Activated CD4-positive, alpha-beta T cell treated with anti-CD3 and anti-CD28 coated beads for 48 hours (primary cell): ENCODE results near the gene ABCG1.

Experiments
- DNase-seq: peaks from one replicate; pipeline ENCODE4 v3.0.0-alpha.2; 2020

ABCG1 gene

DNA sequence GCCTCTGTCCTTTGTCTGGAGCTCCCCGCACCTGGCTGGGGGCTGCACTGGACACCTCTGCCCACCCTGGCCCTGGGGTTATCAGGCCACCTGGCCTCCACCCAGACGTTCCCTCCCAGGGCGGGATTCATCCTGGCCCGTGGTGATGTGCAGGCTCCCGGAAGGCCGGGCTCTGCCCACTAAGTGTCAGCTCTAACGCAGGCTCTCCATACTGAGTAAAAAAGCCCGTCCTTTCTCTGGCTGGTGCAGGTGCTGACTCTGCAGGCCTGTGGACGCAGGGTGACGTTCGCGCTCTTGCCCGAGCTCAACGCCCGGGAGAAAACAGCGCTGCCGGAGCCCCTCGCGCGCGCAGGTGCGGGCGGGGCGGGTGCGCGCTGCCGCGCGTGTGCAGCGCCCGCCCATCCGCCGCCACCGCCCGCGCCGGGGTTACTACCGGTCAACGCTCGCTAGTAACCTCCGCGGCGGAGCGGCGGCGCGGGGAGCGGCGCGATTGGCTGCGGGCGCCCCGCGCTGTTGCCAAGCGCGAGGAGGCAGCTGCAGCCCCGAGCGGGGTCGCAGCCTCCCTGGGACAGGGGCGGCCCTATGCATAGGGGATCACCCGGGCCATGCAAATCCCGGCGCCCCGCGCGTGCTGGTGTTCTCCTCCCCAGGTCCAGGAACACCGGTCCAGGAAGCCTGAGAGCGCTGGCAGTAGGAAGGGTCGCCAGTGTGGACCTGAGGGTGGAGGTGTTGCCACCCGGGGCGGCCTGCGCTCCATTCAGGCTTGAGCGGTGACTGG is 15.7 kb downstream of the ABCG1 start:
- DNase-seq = peak; percentile 90

DNA sequence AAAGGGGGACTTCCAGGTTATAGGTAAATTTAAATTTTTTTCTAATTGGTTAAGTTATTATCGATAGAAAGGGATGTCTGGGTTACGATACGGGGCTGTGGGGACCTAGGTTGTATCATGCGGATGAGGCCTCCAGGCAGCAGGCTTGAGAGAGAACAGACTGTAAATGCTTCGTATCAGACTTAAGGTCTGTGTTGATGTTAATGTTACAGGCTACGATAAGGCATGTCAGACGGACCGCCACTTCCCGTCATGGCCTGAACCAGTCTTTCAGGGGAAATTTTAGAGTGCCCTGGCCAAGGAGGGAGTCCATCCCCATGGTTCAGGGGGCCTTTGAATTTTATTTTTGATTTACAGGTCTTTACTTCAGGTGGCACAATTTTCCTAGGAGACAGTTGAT is 16.7 kb downstream of the ABCG1 start:
- DNase-seq = no peak

GRCh38 chr21:42236014-42236413 is 17.1 kb downstream of the ABCG1 start:
- no peak for DNase-seq

- peak; percentile 21 for DNase-seq
Observed at GRCh38 chr21:42236693-42237092, 17.8 kb downstream of the ABCG1 start.

DNA sequence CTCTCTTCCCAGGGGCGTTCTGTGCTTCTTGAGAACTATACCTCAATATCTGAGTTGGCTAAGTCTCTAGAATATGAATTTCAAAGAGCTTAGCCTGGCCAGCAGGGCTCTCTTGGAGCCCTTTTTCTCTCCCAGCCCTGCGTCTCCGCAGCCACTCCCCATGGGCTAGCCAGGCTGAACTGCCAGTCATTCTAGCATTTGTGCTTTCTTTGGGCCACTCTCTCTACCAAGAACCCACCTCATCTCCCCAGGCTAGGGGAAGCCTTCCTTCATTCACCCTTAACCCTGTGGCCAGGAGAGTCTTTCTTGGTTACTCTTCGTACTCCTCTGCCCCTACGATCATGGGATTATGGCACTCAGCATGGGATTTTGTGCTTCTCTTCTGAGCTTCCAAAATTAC is 18.2 kb downstream of the ABCG1 start:
- DNase-seq = no peak

GRCh38 chr21:42237577-42237976 is 18.6 kb downstream of the ABCG1 start:
- peak; percentile 58 for DNase-seq

DNA sequence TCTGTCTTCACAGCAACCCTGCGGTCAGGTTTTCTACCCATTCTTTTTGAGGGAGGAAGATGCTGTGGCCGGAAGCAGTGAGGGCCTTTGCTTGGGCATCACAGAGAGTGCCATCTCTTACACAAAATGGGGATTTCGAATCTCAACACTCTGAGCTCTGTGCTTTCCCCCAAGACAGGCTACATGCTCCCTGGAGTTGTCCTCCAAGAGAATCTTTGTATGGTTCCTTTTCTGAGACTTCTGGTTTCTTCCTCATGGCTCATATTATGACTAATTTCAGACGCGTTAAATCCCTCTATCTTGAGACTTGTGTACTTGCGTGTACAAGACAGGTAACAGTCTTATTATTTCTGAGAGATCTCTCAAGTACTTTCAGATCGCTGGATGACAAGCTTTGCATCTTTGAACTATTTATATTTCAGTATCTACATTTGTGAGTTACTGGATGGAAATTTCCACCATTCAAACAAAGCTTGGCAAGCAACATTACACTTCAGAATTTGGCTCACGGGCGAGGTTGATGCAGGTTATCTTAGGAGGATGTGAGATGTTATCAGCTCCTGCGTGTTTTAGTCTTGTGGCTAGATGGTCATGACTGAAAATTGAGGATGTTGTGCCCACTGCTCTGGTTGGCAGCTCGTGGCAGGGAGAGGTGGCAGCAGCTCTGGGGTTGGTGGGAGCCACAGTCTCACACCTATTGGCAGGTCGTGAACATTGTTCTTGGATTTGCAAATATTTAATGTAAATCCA is 19.4 kb downstream of the ABCG1 start:
- DNase-seq = peak; percentile 56

DNA sequence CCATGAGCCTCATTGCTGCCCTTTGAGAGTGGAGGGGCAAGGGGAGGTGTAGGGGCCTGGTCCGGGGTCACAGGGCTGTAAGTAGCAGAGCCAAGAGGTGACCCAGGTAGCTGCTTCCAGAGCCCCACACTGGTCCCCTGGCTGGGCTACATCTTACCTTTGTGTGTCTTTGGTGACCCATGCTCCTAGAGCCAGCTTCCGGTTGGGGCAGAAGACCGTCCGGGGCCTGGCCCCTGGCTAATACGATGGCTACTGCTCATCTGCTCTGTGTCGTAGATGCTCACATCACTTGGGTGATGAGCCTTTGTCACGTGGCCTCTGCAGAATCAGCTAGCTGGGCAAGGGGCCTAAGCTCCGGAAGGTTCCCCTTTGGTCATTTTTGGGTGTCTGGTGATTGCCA is 20.6 kb downstream of the ABCG1 start:
- no peak for DNase-seq

GRCh38 chr21:42239973-42240372 is 21.0 kb downstream of the ABCG1 start:
- DNase-seq = peak; percentile 26

GRCh38 chr21:42242611-42243010 is 23.7 kb downstream of the ABCG1 start:
- DNase-seq = no peak

DNA sequence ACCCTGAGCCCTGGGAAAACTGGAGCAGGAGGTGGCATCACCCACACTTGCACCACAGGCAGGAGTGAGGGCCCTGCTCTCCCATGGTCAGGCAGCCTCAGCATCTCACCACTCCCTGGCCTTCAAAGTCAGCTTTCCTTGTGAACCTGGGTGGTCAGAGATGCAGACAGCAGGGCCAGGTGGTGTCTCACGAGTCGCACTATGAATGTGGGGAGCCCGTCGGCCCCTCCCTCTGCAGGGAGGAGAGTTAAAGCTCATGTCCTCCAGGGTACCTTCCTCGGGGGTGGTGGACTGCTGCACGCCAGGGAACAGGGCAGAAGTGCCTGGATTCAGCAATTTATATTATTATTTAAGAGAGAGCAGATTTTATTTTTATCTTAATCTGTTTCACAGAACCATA is 24.1 kb downstream of the ABCG1 start:
- DNase-seq = no peak

DNA sequence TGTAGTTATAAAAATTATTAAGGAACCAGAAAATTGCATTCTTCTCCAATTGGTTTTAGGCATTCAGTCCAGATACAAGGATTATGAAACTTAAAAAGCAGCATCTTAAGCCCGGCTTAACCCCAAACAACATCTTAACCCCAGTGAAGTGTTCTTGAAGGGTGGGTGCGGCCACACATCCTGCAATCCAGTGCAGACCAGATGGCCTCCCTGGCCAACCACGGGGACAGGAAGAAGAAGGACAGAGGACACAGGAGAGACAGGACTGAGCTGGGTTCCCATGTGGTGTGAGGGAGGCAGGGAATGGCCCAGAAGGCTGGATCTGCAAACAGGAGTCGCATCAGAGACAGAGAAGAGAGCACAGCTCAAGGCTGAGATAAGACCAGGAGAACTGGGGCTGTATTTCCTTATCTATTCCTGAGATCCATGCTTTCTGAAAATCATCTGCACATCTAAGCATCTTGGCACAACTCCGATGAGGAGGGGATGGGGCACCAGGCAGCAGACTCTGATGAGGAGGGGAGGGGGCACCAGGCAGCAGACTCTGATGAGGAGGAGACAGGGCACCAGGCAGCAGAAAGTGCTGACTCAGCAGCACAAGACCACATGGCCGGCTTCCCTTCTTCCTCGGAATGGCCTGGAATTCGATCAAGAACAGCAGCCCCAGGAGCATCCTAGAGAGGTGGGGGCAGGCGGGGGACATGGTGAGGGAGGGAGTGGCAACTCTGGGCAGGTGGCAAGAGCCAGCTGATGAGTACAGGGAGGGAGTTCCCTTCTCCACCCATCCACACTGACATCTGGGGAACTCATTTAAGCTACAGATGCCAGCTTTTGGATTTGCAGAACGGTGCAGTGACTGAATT is 26.6 kb downstream of the ABCG1 start:
- no peak for DNase-seq

DNA sequence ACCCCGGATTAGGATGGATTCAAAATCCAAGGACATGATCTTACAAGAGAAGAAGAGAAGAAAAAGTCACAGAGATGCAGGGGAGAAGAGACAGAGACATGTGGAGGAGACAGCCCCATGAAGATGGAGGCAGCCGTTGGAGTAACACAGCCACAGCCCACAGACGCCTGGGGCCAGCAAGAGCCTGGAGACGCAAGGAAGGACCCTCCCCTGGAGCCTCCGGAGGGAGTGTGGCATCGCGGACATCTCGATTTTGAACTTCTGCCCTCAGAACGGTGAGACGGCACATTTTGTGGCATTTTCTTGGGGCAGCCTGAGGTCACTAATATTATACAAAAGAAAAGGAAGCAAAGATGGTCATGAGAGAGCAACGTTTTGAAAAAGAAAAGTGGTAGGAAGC is 28.8 kb downstream of the ABCG1 start:
- no peak for DNase-seq

DNA sequence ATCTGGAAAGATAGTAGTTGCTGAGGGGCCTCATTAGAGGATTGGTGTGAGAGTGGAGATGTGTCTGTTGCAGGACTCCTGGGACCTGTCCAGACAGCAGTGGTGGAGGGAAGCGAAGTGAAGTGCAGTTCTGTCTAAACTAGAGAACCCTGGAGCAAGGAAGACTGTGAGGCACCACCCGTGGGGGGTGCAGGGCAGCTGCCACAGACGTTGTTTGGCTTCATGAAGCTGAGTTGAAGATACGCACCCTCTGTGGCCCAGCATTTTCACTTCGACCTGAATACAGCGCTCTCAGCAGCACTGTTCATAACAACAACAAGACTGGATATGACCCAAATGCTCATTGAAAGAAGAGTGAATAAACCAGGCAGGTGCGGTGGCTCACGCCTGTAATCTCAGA is 29.3 kb downstream of the ABCG1 start:
- DNase-seq = no peak

DNA sequence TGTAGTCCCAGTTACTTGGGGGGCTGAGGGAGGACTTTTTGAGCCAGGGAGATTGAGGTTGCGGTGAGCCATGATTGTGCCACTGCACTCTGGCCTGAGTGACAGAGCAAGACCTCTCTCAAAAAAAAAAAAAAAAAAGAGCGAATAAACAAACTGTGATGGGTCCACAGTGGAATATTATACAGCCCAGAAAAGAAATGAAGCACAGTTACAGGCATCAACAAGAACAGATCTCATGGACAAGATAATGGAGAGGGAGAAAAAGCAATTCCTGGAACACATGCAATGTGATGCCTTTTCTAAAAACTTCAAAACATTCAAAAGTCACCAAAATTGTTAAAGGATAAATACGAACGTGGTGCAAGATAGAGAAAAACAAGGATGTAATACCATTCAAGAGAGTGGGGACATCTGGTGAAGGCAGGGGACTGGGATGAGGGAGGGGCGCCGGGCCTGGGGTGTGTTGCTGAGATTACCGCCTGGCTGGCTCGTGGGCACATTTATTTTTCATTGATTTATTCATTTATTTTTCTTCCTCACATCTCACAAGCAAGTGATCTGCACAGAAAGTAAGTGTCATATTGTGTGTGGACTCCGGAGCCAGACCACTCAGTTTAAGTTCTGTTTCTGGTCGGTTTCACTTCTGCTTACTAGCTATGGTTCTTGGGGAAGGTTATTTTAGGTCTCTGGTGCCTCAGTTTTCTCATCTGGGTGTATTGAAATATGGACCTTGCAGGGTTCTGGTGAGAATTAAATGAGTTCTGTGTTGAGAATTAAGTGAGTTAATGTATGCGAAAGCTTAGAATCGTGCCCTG is 30.1 kb downstream of the ABCG1 start:
- DNase-seq = no peak

DNA sequence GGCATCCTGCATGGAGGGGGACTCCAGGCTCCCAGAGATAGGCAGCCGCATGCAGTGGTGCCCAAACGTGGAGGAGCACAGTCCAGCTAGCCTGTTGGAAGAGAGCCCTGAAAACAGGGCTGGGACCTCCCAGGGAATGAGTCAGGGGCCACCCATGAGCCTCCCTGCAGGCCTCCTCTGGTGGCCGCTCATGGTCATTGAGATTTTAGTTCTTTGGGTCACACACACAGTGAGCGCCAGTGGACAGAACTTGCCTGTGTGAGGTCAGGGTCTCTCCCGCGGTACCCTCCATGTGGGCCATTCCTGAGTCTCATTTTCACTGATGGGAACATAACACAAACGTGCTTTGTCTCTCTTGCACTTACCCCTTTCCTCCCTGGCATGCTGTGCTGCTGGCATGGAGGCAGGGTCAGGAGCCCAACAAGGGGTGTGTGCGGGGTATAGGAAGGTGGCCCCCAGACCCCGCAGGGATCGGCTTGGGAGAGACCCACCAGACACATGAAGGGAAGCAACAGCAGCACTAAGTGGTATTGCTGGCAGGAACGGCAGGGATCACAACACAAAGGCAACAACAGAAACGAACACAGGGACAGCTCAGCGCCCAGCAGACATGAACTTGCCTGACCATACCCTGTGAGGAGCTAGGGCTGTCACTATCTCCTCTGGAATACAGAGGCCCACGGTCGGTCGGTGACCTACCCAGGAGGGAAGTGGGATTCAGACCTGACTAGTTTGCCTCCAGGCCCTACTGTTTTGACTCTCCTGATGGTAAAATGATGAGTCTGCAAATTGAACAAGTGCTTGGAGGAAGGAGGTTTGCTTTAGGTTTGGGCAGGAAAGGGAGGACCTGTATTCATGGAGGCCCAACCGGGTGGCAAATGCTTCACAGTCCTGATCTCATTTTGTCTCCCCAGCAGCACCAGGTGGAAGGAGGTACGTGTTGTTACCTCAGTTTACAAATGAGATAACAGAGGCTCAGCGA is 31.8 kb downstream of the ABCG1 start:
- no peak for DNase-seq

DNA sequence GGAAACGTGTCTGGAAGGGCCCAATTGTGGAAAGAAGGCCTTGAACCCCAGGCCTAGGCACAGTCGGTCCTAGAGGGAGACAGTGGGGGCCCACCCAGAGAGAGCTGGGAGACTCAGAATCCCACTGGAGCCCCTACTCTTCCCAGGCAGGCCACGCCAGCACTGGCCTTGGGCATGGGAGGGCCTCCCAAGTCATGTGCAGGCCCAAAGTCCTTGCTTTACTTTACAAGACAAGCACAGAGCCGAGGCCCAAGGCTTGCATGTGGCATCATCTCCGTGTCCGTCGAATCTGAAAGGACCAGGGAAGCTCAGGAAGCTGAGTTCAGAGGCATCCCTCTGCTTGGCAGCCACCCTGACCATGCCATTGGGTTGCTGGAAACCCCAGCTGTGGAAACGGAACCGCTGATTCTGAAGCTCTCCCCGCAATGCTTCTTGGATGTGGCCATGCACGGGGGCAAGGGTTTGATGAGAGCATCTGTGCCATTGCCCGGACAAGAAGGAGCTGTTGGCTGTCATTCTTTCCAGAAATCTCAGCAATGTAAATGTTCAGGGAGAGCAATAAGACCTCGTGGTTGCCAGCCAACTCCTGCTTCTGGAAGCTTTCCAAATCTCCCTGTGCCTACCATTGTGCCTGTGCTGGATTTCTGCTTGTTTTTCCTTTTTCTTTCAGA is 32.8 kb downstream of the ABCG1 start:
- DNase-seq = no peak

GRCh38 chr21:42252325-42252654 is 33.4 kb downstream of the ABCG1 start:
- DNase-seq = no peak

GRCh38 chr21:42252778-42253340 is 33.9 kb downstream of the ABCG1 start:
- DNase-seq = no peak

- DNase-seq = no peak
Observed at GRCh38 chr21:42253466-42253865, 34.5 kb downstream of the ABCG1 start.

GRCh38 chr21:42254083-42254482 is 35.1 kb downstream of the ABCG1 start:
- no peak for DNase-seq
